ENCODE results near the gene CCNI.

The CCNI gene, protein sequence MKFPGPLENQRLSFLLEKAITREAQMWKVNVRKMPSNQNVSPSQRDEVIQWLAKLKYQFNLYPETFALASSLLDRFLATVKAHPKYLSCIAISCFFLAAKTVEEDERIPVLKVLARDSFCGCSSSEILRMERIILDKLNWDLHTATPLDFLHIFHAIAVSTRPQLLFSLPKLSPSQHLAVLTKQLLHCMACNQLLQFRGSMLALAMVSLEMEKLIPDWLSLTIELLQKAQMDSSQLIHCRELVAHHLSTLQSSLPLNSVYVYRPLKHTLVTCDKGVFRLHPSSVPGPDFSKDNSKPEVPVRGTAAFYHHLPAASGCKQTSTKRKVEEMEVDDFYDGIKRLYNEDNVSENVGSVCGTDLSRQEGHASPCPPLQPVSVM

DNA sequence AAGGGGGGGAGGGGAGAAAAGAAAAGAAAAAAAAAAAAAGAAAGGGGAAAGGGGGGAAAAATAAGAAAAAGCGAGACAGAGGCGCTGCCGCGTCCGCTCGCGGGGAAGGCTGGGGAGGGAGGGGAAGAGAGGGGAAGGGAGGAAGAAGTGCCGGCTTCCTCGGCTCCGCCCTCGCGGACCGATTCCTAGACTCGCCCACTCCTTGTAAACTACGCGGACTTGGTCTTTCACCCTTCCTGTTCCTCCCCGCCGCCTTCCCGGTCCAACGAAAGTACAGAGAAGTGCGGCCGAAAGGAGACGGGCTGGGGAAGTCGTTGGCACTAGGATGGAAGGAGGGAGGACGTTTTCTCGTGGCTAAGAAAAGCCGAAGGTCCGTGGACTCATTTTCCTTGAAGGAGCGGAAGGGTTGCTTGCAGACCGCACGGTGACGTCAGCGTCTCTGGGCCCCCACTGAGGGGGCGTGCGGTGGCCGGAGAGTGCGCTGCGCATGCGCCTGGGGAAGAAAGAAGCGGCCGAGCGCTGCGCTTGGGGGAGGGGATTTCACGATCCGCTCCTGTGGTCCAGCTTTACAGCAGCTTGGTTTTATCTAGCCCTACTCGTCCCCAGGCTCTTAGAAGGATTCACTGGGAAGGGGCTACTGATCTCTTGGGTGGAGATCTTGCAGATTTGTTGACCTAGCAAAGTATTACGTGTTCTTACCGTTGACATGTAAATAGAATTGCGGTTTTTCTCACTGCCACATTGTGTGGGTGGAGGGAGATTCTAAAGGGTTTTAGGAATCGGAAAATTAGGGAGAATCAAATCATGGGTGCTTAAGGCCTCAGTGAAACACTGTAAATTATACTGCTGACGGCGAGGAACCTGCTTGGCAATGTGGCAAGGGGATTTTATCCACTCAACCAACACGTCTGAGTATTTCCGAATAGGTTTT is at the start of gene CCNI:
Gene CCNI, minus strand, starts transcription at position 121 of the 931 bp plus-strand sequence. CDS start 9,627 bp downstream, outside the sequence.
- TF ChIP-seq, protein P1, sequence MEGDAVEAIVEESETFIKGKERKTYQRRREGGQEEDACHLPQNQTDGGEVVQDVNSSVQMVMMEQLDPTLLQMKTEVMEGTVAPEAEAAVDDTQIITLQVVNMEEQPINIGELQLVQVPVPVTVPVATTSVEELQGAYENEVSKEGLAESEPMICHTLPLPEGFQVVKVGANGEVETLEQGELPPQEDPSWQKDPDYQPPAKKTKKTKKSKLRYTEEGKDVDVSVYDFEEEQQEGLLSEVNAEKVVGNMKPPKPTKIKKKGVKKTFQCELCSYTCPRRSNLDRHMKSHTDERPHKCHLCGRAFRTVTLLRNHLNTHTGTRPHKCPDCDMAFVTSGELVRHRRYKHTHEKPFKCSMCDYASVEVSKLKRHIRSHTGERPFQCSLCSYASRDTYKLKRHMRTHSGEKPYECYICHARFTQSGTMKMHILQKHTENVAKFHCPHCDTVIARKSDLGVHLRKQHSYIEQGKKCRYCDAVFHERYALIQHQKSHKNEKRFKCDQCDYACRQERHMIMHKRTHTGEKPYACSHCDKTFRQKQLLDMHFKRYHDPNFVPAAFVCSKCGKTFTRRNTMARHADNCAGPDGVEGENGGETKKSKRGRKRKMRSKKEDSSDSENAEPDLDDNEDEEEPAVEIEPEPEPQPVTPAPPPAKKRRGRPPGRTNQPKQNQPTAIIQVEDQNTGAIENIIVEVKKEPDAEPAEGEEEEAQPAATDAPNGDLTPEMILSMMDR (IDR thresholded peaks at IDR 0.05; ENCODE audit: insufficient read depth, missing control alignments), result no peak
- no peak for FAIRE-seq
- DNase-seq (ENCODE audit: insufficient read length, low spot score), result no peak

- DNase-seq (ENCODE audit: insufficient read length, low spot score) (no peak), FAIRE-seq (no peak)
- TF ChIP-seq, protein P1 (IDR thresholded peaks at IDR 0.05; ENCODE audit: insufficient read depth, missing control alignments), result no peak
These were observed 48.8 kb upstream of the CCNI start for GRCh38 chr4:77124576-77124975.

GRCh38 chr4:77123411-77123810 is 47.6 kb upstream of the CCNI start:
- TF ChIP-seq, protein P1 (IDR thresholded peaks at IDR 0.05; ENCODE audit: insufficient read depth, missing control alignments), result no peak
- no peak for DNase-seq (ENCODE audit: insufficient read length, low spot score)
- FAIRE-seq, result no peak

- FAIRE-seq (no peak), DNase-seq (ENCODE audit: insufficient read length, low spot score) (no peak)
- TF ChIP-seq, protein P1 (IDR thresholded peaks at IDR 0.05; ENCODE audit: insufficient read depth, missing control alignments), result no peak
These were observed 46.9 kb upstream of the CCNI start for GRCh38 chr4:77122656-77123055.

- DNase-seq (ENCODE audit: insufficient read length, low spot score) (no peak), FAIRE-seq (no peak)
- TF ChIP-seq, protein P1 (IDR thresholded peaks at IDR 0.05; ENCODE audit: insufficient read depth, missing control alignments), result no peak
These were observed 46.0 kb upstream of the CCNI start for GRCh38 chr4:77121736-77122240.

DNA sequence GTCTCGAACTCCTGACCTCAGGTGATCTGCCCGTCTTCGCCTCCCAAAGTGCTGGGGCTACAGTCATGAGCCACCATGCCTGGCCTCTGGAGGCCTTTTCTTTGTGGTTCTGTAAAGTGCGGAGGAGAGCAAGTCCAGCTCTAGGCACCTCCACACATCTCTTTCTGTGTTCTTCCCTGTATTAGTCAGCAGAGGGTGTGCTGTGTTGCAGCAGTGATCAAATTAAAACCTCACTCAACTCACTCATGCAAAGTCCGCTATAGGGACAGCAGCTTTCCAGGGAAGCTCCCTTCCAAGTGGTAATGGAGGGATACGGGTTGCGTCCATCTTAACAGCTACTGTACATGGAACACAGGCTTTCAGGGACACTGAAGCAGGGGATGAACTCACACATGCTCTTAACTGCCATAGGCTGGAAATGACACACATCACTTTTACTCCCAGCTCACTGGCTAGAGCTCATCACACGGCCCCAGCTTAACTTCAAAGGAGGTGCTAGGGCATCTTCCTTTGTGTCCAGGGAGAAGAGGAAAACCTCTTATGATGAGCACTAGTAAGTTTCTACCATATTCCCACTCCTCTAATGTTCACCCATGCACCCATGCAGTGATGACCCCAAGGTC is 45.2 kb upstream of the CCNI start:
- FAIRE-seq (no peak), DNase-seq (ENCODE audit: insufficient read length, low spot score) (no peak)
- TF ChIP-seq, protein P1 (IDR thresholded peaks at IDR 0.05; ENCODE audit: insufficient read depth, missing control alignments), result no peak

Measured in D721Med (cell line).